Panc1 (cell line): Measurements from ENCODE around the gene TULP1.

ENCODE experiments used
- CTCF ChIP-seq: fragments of 450-650 bp; IDR thresholded peaks from 2 replicates; pipeline ENCODE4 v1.5.1; 2017; ENCODE audit warnings: mild to moderate bottlenecking
- POLR2AphosphoS5 ChIP-seq: IDR thresholded peaks from 2 replicates; pipeline ENCODE4 v1.6.1; 2012; ENCODE audit warnings: mild to moderate bottlenecking, low read depth, low read length, moderate library complexity

- TF ChIP-seq POLR2AphosphoS5 (no peak), CTCF (no peak)
Measured at GRCh38 chr6:35483893-35484645, 28.6 kb downstream of the TULP1 start.
